Activated T-cell treated with anti-CD3 and anti-CD28 coated beads, Interleukin-2, amount 50 U/mL, for 1 hour (primary cell): ENCODE measurements around the gene FCSK.
"Not testable (repeated sequence)": the region's sequence is repeated elsewhere in the genome, so short reads cannot be mapped to it uniquely, and the experiment has no call there.

Experiments
- DNase-seq: peaks from one replicate; pipeline ENCODE4 v3.0.0-alpha.2; 2020

Gene FCSK

DNA sequence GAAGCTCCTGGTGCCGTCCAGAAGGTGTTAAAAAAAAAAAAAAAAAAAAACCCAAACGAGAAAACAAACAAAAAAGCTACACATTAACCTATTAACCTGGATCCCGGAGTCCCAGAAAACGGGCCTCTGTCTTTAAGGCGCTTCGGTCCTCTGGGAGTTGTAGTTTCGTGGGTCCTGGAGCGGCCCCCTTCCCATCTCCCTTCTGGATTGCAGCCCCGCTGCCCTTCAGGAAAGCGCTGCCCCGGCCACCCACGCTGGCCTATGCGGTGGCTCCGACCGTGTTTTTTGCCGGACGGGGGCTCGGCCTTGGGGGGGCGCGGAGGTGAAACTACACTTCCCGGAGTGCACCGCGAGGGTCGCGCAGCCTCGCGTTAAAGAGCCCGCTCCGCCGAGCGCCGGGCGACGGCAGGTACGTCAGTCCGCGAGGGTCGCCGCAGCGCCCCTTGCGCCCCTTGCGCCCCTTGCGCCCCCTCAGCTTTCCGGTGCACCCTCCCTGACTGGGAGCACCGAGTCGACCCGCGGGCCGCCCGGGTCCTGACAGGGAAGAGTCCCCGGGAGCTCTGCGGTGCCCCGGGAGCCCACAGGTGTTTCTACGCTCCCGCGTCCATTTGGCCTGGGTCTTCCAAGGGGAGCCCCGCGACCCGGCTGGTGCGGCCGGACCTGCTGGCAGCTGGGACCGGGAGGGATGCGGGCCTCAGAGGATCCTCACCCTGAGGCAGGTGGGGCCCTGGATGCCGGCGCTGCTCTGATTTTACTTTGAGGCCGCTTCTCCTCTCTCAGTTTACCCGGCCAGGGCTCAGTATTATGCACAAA, at the start of gene FCSK:
Gene FCSK (plus strand): TSS at position 374 of the 813 bp plus-strand sequence. CDS start 8,596 bp downstream, outside the sequence.
- peak; percentile 82 for DNase-seq

DNA sequence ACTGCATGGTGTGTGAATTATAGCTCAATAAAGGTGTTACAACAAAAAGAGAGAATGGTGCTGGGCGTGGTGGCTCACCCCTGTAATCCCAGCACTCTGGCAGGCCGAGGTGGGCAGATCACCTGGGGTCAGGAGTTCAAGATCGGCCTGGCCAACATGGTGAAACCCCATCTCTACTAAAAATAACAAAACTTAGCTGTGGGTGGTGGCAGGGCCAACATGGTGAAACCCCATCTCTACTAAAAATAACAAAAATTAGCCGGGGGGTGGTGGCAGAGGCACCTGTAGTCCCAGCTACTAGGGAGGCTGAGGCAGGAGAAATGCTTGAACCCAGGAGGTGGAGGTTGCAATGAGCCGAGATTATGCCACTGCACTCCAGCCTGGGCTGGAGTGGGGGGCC, 48.3 kb upstream of the FCSK start:
- DNase-seq: not testable (repeated sequence)

DNA sequence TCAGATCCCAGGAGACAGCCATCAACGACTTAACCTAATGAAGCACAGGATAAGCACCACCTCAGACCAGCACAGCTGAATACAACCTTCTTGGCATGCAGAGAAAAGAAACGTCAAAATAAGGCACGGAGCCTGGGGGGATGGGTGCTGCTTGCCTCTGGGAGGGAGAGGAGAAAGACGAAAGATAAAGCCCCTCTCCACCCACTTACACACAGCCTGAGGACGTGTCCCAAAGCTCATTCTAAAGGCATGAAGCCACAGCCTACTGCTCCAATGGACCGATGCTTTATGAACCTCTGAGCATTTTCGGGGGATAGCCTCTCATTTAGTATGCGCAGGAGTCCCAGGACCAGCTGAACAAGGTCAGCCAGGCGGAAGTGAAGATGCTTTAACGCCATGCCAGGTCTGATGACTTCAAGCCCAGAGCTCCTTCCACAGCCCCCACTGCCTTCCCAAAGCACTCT, 46.6 kb upstream of the FCSK start:
- no peak for DNase-seq

GRCh38 chr16:70410734-70411133, 43.7 kb upstream of the FCSK start:
- no peak for DNase-seq

GRCh38 chr16:70412385-70412784, 42.0 kb upstream of the FCSK start:
- no peak for DNase-seq

GRCh38 chr16:70413572-70413971, 40.8 kb upstream of the FCSK start:
- DNase-seq: not testable (repeated sequence)

- DNase-seq: no peak
Observed at GRCh38 chr16:70416748-70417616, 37.4 kb upstream of the FCSK start.

DNA sequence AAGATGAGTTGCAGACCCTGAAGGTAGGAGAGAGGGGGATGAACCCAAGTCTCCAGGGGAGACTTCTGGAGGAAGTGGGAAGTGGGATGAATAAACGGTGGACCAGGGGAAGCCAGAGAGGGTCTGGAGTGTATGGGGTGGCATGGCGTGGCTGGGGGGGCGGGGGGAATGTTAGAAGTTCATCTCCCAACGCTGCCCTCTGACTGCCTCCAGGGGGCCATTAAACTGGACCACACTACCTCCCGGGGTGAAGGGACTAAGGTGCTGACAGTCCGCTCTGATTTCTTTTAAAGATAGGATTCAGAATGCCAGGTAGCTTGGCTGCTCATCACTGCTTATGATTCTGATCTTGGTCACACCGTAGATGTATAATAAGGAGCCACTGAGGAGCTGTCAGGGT, 36.7 kb upstream of the FCSK start:
- DNase-seq: no peak

DNA sequence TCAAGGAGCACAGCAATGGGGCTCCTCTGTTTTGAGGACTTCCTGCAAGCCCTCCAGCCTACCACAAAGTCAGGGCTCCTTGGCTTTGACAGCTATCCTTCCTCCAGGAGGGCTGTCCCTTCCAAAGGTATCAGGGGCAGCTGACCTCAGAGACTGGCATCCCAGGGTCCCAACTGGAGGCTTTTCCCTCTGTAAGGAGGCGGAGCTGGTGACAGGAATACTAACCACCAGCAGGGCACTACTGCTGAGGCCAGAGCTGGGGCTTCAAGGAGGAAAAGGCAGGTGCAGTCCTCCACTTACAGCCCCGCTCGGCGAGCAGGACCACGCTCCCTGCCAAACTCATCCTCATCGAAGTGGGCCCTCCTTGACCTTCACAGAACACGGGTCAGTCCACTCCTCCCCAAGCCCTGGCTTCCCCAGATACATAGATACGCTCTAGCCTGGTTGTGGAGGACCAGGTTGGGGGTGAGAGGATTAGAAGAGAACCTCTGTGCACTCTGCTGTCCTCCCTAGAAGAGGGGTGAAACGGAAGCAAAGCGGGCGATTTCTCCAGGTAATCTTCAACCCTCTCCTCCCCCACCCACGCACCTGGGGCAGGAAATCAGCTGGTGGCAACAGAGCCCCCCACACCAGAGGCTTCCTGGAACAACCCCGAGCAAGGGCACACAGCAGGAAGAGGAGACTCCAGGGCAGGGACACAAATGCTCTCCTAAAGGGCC, 36.0 kb upstream of the FCSK start:
- DNase-seq: no peak

DNA sequence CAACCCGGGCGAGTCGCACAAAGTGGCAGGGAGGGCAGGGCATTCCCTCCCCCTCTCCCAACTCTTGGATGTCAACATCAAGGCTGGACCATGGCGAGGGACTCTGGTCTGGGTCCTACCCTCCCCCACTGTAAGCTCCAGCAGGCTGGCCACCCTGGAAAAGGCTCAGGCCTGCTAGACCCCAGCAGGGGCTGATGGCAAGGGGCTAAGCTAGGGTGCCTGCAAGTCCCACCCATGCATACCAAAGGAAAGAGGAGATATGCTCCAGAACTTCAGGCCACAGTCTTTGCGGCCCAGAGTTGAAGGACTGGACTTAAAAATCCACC, 35.4 kb upstream of the FCSK start:
- no peak for DNase-seq

DNA sequence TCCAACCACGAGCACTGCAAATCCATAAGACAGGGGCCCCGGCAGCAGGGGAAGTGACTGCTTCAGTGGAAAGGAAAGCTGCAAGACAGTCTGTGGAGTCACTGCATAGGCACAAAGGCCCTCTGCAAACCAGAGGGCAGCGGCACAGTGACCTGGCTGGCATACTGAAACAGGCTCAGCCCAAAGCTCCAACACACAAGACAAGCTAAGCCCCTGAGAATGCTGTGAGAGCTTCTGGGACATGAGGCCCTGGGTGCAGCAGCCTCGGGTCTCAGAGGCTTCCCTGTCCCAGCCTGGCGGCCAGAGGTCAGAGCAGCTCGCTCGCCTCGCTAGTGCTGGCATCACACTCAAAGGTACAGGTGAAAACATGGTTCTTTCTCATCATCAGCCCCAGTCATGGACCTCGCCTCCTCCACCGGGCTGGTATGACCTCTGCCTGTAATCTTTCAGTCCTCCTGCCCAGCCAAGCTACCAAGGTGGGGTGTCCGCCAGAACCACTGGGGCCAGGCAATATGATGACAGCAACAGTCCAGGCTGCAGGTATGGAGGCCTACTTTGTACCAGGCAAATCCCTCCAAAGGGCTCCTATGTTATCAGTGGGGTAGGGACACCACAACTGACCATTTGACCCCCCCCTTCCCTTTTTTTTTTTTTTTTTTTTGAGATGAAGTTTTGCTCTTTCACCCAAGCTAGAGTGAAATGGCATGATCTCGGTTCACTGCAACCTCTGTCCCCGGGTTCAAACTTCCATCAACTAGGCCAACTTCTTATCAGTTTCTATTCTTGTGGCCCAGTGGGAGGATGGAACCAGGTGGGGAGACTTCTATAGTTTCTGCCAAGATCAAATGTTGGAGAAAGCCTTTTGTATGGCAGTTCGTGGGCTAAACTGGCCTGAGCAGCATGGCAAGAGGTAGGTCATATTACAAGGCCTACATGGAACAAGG, 34.7 kb upstream of the FCSK start:
- no peak for DNase-seq

DNA sequence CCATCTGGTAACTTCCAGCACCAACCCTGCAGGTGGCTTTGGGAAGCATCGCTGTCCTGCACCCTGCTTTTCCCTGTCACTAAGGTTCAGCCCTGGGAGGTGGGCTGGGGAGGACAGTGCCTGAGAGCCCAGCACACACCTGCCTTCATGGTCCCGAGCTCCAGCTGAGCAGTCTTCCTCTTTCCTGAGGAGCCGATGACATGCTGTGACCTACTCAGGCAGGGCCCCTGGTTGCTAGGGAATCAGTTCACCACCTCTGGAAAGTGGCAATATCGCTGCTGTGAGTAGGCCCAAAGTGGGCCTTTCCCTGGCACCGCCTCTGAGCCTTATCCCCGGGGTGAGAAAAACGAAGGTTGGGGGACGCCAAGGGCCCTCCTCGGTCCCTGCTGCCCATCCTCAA, 33.4 kb upstream of the FCSK start:
- no peak for DNase-seq

DNA sequence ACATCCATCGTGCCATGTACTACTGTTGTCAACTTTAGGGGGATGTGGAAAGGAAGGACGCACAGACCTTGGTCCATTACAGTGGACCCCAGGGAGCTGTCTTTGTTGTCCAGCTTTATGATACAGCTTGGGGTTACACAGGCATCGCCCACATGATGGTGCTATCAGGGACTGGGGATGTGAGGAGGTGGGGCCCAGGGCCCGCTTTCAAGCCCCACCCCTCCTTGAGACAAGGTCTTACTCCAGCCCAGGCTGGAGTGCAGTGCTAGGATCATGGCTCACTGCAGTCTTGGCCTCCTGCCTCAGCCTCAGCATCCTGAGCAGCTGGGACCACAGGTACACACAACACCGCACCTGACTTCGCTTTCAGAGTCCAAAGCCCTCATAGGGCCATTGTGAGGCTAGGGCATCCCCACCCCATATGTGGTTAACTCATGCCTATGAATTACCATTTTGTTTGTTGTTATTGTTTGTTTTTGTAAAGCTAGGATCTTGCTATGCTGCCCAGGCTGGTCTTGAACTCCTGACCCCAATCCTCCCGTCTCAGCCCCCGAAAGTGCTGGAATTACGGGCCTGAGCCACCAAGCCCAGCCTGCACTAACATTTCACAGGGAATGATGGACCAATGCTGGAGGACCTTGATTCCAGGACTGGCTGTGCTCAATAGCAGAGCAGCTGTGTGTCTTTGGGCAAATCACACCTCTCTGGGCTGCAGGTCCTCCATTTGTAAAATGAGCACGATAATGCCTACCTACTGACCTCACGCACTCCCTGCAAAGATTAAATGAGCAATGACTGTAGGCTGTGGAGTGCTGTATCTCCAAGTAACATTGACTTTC, 32.7 kb upstream of the FCSK start:
- DNase-seq: no peak

GRCh38 chr16:70422543-70422942, 31.9 kb upstream of the FCSK start:
- no peak for DNase-seq

GRCh38 chr16:70427786-70428177, 26.6 kb upstream of the FCSK start:
- DNase-seq: no peak

GRCh38 chr16:70428178-70428998, 26.0 kb upstream of the FCSK start:
- no peak for DNase-seq

- no peak for DNase-seq
Observed at GRCh38 chr16:70429888-70430666, 24.3 kb upstream of the FCSK start.

DNA sequence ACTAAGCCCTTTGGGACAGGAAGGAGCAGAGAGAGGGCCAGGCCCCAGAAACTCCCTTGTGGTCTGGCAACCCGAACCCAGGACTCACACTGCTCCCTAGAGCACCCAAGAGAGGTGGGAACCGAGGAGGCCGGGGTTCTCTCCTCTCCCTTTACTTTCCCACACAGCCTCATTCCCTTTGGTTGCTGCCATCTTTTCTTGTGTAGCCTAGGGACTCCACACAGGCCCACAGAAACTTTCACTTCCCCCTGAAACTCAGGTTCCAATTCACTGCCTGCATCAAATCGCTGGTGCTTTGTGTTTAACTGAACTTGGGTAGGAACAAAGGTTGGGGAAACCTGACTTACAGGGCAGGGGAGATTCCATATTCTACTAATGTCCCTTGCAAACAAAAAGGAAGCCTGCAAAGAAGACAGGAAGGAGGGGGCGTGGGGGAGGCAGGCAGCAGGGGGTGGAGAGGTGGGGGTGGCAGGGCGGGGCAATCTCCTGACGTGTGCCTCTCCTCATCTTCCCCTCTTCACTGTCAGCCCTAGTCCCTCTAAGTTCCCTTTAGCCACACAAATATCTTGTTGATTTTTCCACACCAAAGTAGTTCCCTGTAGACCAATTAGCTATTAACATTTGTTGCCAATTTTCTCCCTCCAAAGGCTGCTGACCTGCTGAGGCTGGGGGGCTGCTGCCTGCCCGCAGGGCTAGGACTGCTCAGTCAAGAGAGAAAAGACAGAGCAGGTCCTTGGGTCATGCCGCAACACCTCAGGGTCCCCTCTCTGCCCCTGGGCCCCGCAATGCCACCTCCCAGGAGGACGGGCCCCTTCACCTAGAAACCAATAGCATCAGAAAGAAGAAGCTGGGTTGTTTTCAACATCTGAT, 23.5 kb upstream of the FCSK start:
- DNase-seq: peak; percentile 55

DNA sequence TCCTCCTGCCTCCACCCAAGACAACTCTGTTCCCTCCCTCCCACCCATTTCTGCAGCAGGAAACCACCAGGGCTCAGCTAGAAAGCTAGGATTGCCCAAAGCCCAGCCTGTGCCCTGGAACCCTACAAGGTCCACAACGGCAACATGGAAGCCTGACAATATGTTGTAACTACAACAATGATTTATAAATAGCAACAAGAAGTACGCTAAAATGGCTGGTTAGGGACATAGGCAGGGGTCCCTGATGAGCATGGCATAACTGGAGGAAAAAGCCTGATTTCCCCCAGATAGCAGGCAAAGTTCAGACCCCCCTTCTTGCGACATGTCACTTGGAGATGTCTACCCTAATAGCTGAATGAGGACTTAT, 22.1 kb upstream of the FCSK start:
- DNase-seq: no peak
